ENCODE data around the gene FAM120A. TPM values are rescaled to one million over a fixed set of nuclear protein-coding genes. Genes with fewer than 3 reads are reported as not detected.

The FAM120A gene
- total RNA-seq, 4 donors from 2014 or later, result 44.4 to 94.7 (median 72.3) TPM

- no peak for TF ChIP-seq POLR2A (IDR thresholded peaks at IDR 0.05)
- TF ChIP-seq, protein P1, sequence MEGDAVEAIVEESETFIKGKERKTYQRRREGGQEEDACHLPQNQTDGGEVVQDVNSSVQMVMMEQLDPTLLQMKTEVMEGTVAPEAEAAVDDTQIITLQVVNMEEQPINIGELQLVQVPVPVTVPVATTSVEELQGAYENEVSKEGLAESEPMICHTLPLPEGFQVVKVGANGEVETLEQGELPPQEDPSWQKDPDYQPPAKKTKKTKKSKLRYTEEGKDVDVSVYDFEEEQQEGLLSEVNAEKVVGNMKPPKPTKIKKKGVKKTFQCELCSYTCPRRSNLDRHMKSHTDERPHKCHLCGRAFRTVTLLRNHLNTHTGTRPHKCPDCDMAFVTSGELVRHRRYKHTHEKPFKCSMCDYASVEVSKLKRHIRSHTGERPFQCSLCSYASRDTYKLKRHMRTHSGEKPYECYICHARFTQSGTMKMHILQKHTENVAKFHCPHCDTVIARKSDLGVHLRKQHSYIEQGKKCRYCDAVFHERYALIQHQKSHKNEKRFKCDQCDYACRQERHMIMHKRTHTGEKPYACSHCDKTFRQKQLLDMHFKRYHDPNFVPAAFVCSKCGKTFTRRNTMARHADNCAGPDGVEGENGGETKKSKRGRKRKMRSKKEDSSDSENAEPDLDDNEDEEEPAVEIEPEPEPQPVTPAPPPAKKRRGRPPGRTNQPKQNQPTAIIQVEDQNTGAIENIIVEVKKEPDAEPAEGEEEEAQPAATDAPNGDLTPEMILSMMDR (IDR thresholded peaks at IDR 0.05 in 4 of 5, conservative IDR thresholded peaks at IDR 0.05 in 1 of 5), result no peak
- DNase-seq (no peak), ATAC-seq (no peak)
- Histone ChIP-seq H3K27me3 (no peaks in the 10 kb centered on the region), H3K36me3 (no peaks in the 10 kb centered on the region), H3K9me3 (no peaks in the 10 kb centered on the region), H3K27ac (no peak overlapping the region), H3K4me3 (no peak overlapping the region), H3K4me1 (peaks cover 52 to 69% of the 10 kb centered on the region in 2 donors)
- intact Hi-C loops (cut with DNase I; ENCODE audit: low total_unique reads), result no loop called here
- in situ Hi-C loops (cut with MboI; ENCODE audit: low sequenced_read_pairs in 4 of 4), result no loop called here
Observed at GRCh38 chr9:93585695-93586094, 134.2 kb downstream of the FAM120A start.

GRCh38 chr9:93586290-93587057 lies 135.0 kb downstream of the FAM120A start:
- Histone ChIP-seq H3K4me3 (no peak overlapping the region), H3K4me1 (peaks cover 45 to 69% of the 10 kb centered on the region in 2 donors), H3K27ac (peak overlapping the region in 1 of 4 donors; percentile 5), H3K9me3 (no peaks in the 10 kb centered on the region), H3K36me3 (no peaks in the 10 kb centered on the region), H3K27me3 (no peaks in the 10 kb centered on the region)
- DNase-seq, result no peak
- intact Hi-C loops (cut with DNase I; ENCODE audit: low total_unique reads) (no loop called here), in situ Hi-C loops (cut with MboI; ENCODE audit: low sequenced_read_pairs in 4 of 4) (no loop called here)
- ATAC-seq, result no peak
- TF ChIP-seq POLR2A (IDR thresholded peaks at IDR 0.05), result no peak
- TF ChIP-seq, protein P1 (IDR thresholded peaks at IDR 0.05 in 4 of 5, conservative IDR thresholded peaks at IDR 0.05 in 1 of 5), result no peak

DNA sequence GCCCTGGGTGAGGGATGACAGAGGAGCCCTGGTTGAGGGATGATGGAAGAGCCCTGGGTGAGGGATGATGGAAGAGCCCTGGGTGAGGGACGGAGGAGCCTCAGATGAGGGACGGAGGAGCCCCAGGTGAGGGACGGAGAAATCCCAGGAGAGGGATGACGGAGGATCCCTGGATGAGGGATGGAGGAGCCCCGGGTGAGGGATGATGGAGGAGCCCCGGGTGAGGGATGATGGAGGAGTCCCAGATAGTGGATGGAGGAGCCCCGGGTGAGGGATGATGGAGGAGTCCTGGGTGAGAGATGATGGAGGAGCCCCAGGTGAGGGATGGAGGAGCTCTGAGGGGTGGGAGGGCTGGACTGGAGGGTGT lies 135.8 kb downstream of the FAM120A start:
- peaks cover 40 to 63% of the 10 kb centered on the region in 2 donors for H3K4me1 ChIP-seq

GRCh38 chr9:93587651-93588347 lies 136.3 kb downstream of the FAM120A start:
- no peak overlapping the region for H3K27ac ChIP-seq
- TF ChIP-seq, protein P1 (IDR thresholded peaks at IDR 0.05 in 4 of 5, conservative IDR thresholded peaks at IDR 0.05 in 1 of 5), result no peak
- TF ChIP-seq POLR2A (IDR thresholded peaks at IDR 0.05), result no peak
- intact Hi-C loops (cut with DNase I; ENCODE audit: low total_unique reads) (no loop called here), in situ Hi-C loops (cut with MboI; ENCODE audit: low sequenced_read_pairs in 4 of 4) (no loop called here)
- H3K4me3 ChIP-seq, result no peak overlapping the region
- ATAC-seq (no peak), DNase-seq (no peak)
- no peaks in the 10 kb centered on the region for H3K27me3 ChIP-seq
- H3K4me1 ChIP-seq, result peaks cover 40 to 58% of the 10 kb centered on the region in 2 donors
- no peaks in the 10 kb centered on the region for H3K9me3 ChIP-seq
- H3K36me3 ChIP-seq, result no peaks in the 10 kb centered on the region

More for the DNA sequence above, 135.8 kb downstream of the FAM120A start:
- Histone ChIP-seq H3K27me3 (no peaks in the 10 kb centered on the region), H3K36me3 (no peaks in the 10 kb centered on the region), H3K9me3 (no peaks in the 10 kb centered on the region), H3K4me3 (no peak overlapping the region), H3K27ac (no peak overlapping the region)
- intact Hi-C loops (cut with DNase I; ENCODE audit: low total_unique reads), result no loop called here
- no peak for DNase-seq
- no peak for TF ChIP-seq POLR2A (IDR thresholded peaks at IDR 0.05)
- TF ChIP-seq, protein P1 (IDR thresholded peaks at IDR 0.05 in 4 of 5, conservative IDR thresholded peaks at IDR 0.05 in 1 of 5), result no peak
- no peak for ATAC-seq
- in situ Hi-C loops (cut with MboI; ENCODE audit: low sequenced_read_pairs in 4 of 4), result no loop called here
